HG03280 (cell line): Measurements from ENCODE around the gene FAM241A.
"Not testable (repeated sequence)": the region's sequence is repeated elsewhere in the genome, so short reads cannot be mapped to it uniquely, and the experiment has no call there.

Source experiments
- ATAC-seq: cut with Tn5 transposase; IDR thresholded peaks from one replicate; pipeline ENCODE4 v1.9.1; 2021; ENCODE audit warnings: mild to moderate bottlenecking, moderate library complexity; ENCODE audit not compliant: unreplicated experiment

The FAM241A gene

DNA sequence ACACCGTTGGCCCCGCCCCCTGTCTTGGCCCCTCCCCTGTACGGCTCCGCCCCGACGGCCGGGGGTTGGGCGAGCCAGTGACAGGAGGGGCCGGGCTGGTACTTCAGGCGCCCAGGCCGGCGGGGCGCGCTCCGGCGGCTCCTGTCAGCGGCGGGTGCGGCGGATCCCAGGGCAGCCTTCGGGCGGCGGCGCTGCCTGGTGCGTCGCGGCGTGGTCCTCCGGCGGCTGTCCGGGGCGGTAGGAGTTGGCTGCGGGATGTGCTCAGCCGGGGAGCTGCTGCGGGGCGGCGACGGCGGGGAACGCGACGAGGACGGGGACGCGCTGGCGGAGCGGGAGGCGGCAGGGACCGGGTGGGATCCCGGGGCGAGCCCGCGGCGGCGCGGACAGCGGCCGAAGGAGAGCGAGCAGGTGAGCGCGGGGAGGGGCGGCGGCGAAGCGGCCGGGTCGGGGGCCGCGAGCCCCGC, at the start of gene FAM241A:
FAM241A (plus strand) TSS at position 129 of the 464 bp plus-strand sequence; CDS start at position 256, 127 bp downstream.
- peak; percentile 95 for ATAC-seq

DNA sequence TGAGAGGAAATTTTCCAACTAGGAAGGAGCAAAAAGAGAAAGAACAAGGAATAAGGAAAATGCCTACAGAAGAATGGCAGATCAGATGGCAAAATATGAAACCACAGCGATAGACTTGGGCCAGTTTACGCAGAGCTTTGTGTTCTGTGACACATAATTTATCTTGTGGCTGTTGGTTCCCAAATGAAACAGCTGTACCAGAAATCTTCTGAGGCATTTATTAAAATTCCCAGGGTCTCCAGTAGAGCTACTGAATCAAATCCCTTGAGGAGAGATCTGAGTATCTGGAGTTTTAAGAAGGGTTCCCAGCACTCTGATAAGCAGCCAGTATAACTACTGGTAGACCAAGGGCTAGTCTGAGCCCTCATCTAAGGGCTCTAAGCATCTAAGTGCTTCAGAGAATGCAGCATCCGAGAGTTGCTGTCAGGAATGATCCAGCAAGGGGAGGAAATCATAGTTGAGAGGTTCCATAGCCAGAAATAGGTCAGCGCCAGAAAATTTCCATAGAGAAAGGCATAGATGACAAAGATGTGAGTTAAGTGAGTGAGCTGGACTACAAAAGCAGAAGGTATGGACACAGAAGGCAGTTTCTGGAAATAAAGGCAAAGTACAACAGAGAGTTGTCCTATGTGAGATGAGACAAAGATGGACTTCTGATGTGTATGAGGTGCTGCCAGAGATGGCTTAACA, 46.3 kb upstream of the FAM241A start:
- ATAC-seq, result no peak

DNA sequence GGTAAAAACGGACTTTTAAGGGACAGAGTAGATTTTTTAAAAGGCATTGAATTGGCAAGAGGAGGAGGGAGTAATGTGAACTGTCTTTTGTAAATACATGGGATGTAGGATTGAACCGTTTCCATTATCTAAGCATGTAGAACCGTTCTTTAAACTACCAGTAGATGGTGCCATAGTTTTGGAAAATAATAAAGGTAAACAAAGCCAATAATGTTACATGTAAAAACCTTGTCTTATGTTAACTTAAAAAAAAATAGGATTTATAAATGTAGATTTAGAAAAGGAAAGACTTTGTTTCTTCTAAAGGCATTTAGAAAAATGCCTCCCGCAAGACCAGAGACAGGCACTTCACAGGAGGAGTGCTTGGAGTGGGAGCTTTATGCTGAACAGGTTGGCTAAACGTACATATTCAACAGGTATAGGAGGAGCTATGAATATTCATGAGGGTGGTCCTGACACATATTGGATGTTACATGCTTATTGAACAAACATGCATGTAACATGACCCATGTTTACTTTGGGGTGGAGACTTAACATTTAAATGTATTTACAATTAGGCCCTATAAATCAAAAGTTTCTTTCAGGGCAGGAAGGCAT, 45.5 kb upstream of the FAM241A start:
- peak; percentile 73 for ATAC-seq

- no peak for ATAC-seq
Measured at GRCh38 chr4:112102875-112103370, 42.3 kb upstream of the FAM241A start.

DNA sequence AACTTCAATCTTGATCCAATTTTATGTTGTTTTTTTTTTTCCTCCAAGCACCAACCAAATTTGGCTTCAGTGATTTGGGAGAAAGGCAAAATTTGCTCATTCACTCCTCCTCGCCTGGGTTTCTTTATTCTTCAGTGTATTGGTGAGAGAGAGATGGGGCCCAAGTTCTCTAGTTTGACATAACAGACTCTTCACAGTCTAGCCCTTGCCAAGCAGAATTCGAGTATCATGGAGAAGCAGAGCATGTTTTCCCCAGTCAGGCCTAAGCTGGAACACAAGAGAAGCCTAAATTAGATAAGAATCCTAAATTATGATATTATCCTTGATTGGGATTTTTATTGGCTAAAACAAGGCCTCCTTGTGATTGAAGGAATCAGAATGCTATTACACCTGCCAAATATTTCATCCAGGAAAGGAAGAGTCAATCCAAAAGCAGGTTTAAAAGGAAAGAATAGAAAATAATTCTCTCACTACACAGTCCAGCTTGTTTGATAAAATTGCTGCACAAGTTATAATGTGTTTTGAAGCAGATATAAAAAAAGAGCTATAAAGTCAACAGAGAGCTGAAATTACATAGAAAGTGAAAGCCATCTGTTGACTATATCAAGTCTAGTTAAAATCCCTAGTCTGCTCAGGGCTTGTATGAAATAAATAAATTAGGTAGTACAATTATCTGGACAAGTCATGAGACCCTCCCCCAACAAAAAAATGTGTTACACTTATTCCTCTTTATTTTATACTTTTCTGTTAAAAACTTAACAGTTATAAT, 39.9 kb upstream of the FAM241A start:
- ATAC-seq, result no peak

GRCh38 chr4:112109360-112110058, 35.7 kb upstream of the FAM241A start:
- ATAC-seq, result peak; percentile 53

GRCh38 chr4:112110059-112110425, 35.2 kb upstream of the FAM241A start:
- no peak for ATAC-seq

- no peak for ATAC-seq
Measured at GRCh38 chr4:112111306-112111705, 33.9 kb upstream of the FAM241A start.

DNA sequence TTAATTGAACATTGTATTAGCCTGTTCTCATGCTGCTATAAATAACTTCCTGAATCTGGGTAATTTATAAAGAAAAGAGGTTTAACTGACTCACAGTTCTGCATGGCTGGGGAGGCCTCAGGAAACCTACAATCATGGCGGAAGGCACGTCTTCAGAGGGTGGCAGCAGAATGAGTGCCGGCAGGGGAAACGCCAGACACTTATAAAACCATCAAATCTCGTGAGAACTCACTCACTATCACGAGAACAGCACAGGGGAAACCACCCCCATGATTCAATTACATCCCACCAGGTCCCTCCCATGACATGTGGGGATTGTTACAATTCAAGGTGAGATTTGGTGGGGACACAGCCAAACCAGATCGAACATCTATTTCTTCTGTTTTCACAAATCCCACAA, 33.2 kb upstream of the FAM241A start:
- ATAC-seq, result not testable (repeated sequence)

- ATAC-seq, result no peak
Measured at GRCh38 chr4:112112590-112113170, 32.6 kb upstream of the FAM241A start.

DNA sequence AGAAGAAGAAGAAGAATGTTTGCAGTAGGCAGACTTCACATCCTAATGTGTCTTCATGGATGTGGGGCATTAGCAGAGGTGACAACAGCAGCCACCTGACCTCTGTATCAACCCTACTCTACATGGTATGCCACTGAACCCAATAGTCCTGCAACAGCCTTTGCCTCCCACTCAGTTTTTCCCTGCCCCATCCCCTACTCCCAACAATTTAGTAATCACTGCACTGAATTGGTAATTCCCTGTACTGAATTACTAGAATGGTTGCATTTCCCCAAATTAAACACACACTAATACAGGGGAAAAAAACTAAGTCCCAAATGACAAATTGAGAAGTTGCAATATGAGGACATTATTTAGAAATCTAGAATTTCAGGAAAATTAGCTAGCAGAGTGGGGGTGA, 31.4 kb upstream of the FAM241A start:
- no peak for ATAC-seq

DNA sequence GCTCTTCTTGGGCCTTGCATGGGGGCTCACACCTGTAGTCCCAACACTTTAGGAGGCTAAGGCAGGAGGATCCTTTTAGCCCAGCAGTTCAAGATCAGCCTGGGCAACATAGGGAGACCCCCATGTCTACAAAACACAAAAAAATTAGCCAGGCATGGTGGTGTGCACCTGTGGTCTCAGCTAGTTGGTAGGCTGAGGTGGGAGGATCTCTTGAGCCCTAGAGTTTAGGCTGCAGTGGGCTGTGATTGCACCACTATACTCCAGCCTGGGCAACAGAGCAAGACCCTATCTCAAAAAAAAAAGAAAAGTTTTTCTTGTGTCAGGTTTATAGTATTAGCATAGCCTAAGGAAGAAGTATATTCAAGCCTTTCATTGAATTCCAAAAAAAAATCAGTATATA, 30.8 kb upstream of the FAM241A start:
- no peak for ATAC-seq

DNA sequence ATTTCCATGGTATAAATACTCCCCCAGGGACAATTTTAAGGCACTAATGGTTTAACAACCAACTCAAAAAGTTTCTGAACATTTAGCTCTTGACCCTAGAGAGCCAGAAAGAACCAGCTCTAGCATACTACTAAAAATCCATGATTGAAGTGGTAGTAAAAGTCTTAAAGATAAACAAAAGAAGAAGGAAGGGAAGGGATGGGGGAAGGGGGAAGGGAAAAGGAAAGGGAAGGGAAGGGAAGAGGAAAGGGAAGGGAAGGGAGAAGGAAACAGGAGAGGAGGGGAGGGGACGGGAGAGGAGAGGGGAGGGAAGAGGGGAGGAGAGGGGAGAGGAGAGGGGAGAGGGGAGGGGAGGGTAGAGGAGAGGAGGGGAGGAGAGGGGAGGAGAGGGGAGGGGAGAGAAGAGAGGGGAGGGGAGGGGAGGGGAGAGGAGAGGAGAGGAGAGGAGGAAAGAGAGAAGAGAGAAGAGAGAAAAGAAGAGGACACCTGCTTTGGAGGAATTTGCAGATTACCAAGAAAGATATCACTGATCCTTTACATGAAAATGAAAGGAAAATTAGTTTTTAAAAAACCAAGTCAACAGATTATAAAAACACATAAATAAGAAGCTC, 26.4 kb upstream of the FAM241A start:
- ATAC-seq, result no peak

DNA sequence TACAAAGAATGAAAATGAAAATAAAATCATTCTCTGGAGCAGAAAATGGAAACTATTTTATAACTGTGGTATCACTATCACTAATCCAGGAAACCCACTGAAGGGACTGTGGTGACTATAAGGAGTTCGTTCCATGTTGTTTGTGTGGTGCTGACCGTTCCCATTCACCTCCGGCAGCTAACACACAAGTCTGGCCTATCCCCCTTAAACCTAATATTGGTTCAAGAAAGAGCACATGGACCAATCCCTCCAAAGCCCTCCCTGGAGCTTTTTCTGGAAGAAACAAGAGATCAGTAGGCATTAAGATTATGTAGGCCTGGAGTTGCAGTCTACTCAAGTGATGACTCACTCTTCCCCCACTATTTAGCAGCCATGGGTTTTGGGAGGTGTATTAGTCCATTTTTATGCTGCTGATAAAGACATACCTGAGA, 25.9 kb upstream of the FAM241A start:
- ATAC-seq, result peak; percentile 63

- ATAC-seq, result no peak
Measured at GRCh38 chr4:112120021-112120420, 25.2 kb upstream of the FAM241A start.

- ATAC-seq, result no peak
Measured at GRCh38 chr4:112125416-112125815, 19.8 kb upstream of the FAM241A start.

DNA sequence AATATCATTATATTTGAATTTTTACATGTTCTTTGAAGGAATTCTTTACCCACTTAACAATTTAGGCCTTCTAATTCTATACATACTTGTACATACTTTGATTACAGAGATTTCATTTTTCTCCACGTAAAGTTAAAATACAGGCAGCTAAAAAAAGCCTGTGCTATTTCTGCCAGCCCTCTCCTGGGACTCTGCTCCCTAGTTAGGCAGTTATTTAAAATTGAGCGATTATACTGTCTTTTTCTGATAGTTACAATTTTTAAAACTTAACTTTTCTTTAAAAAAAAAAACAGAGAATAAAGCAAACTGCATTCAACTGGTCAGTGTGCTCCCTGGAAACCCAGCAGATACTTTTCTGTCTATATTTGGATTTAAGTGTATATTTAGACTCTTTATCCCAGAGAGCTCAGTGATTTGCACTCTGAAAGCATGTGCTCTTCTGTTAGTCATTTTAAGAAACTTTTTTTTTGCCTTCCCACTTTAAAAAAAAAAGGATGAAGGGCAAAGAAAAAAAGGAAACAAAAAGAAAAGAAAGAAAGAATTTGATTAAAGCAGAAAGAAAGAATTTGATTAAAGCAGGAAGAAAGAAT, 18.1 kb upstream of the FAM241A start:
- ATAC-seq, result no peak

DNA sequence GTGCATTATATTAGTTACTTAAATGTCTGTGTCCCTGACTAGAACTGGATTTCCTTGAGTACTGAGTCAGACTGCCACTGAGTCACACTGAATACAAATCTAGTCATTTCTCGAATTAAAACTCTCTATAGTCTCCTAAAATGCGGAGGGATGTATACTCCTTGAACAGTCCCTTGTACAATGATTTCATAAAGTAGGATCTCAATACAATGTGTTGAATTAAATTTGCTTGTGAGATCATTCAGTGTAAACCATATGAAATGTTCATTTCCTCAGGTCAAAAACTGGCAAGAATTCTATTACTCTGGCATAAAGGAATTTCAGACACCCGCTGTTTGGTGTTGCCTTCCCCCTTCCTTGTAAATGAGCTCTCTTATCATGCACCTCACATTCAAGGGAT, 17.5 kb upstream of the FAM241A start:
- no peak for ATAC-seq

GRCh38 chr4:112128452-112128851, 16.8 kb upstream of the FAM241A start:
- no peak for ATAC-seq

- no peak for ATAC-seq
Measured at GRCh38 chr4:112130906-112131305, 14.3 kb upstream of the FAM241A start.
